HepG2 (cell line): ENCODE data around the gene LCTL. TPM values are rescaled to one million over a fixed set of nuclear protein-coding genes. Genes with fewer than 3 reads are reported as not detected.
A peak's percentile ranks its signal among the peaks of the same experiment; 100 is the strongest.

Source experiments
- CREB1 ChIP-seq, 2 experiments: fragments of 450-650 bp in 1 of 2; IDR thresholded peaks; 2 replicates each; pipeline ENCODE4 v1.6.1; 2016 to 2017; ENCODE audit warnings: control low read depth in 1 of 2, mild to moderate bottlenecking in 1 of 2, missing compliant biosample characterization in 1 of 2, missing genetic modification characterization in 1 of 2
- GPN1 ChIP-seq: sonication (generic); formaldehyde crosslinking; IDR thresholded peaks from 2 replicates; pipeline ENCODE4 v1.5.1; 2020; ENCODE audit warnings: missing genetic modification reagents, borderline replicate concordance
- JUND ChIP-seq: sonication (generic); formaldehyde crosslinking; IDR thresholded peaks from 2 replicates; pipeline ENCODE4 v1.8.0; 2022; ENCODE audit warnings: mild to moderate bottlenecking, missing genetic modification reagents
- MYC ChIP-seq: sonication (generic); formaldehyde crosslinking; IDR thresholded peaks from 2 replicates; pipeline ENCODE4 v1.9.0; 2021; ENCODE audit warnings: missing genetic modification reagents, borderline replicate concordance
- ZNF496 ChIP-seq: sonication (generic); formaldehyde crosslinking; IDR thresholded peaks from 2 replicates; pipeline ENCODE4 v1.8.1; 2023; ENCODE audit warnings: mild to moderate bottlenecking, moderate library complexity, missing genetic modification reagents; ENCODE audit not compliant: insufficient replicate concordance
- polyA plus RNA-seq, 8 experiments: library from polyadenylated mRNA; depleted of rRNA in 3 of 8; stranded (reverse) in 7 of 8; unstranded in 1 of 8; fragments of >200 nt; fragmentation: Illumina TruSeq in 4 of 8; extraction: Trizol in 4 of 8; gene quantifications; 2 replicates each; pipeline versions ENCODE4 v1.2.1 to v1.2.3, GENCODE V29; 2011 to 2016; ENCODE audit warnings: low read depth in 4 of 8, missing spikeins in 1 of 8, mixed read lengths in 1 of 8; ENCODE audit not compliant: insufficient read depth in 1 of 8
- total RNA-seq, 5 experiments: library from RNA; depleted of rRNA; stranded (reverse); fragments of >200 nt; fragmentation: Illumina TruSeq; extraction: Trizol; gene quantifications; 2 replicates each; pipeline ENCODE4 v1.2.3, GENCODE V29; 2016; ENCODE audit warnings: low read depth in 1 of 5
- TF ChIP-seq, protein P1 (sequence below): sonication (generic); formaldehyde crosslinking; IDR thresholded peaks from 2 replicates; pipeline ENCODE4 v1.4.0; 2020; ENCODE audit warnings: mild to moderate bottlenecking, missing genetic modification reagents
- TF ChIP-seq, protein P2 (sequence below): sonication (generic); formaldehyde crosslinking; IDR thresholded peaks from 2 replicates; pipeline ENCODE4 v1.4.0; 2020; ENCODE audit warnings: missing genetic modification reagents, borderline replicate concordance
- TF ChIP-seq, protein P3 (sequence below): fragments of 450-650 bp; IDR thresholded peaks from 2 replicates; pipeline ENCODE4 v1.6.1; 2017; ENCODE audit warnings: mild to moderate bottlenecking
- TF ChIP-seq, protein P4 (sequence below): sonication (generic); formaldehyde crosslinking; IDR thresholded peaks from 2 replicates; pipeline ENCODE4 v1.5.1; 2020; ENCODE audit warnings: missing genetic modification reagents, mild to moderate bottlenecking, borderline replicate concordance

The LCTL gene
- total and polyA plus RNA-seq, 2 of the 13 experiments (the other 11 are each of a cell fraction or from before 2014, with no cell fraction given) = 0.96 to 1.4 TPM

DNA sequence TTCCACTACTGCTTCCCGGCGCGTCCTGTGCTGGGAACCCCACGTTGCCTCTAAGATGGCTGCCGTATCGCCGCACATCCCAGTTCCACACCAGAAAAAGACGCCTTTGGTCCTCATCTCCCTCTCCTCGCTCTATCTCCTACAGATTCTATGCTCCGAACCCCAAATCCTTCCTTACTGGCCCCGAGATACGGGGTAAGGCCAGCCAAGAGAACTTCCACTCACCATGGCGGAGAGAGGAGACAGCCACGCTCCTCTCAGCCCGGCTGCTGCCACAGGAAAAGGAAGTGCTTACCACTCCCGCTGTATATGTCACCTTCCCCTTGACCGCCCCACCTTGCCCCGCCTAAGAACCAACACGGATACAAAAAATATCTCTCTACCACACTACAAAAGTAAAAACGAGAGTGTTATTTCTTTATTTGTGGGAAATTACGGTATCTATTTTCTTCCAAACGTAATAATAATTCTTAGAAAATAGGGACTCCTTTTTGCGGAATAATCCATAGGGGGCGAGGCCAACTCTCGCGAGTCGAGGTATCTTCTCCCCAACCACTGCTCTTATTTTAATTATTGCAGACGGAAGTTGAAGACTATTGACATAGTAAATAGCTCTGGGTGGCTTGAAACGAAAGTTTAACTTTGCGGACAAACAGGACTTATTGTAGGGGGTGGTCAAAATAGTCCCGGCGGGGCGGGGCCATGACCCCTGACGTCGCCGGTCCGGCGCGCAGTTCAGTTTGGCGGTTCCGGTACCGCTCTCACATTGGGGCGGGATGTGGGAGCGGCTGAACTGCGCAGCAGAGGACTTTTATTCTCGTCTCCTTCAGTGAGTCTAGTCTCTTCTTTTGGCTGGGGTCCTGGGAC lies 61.0 kb downstream of the LCTL start, which contains the start of the genes RPL4 and ZWILCH (continued):
- TF ChIP-seq, protein P1, sequence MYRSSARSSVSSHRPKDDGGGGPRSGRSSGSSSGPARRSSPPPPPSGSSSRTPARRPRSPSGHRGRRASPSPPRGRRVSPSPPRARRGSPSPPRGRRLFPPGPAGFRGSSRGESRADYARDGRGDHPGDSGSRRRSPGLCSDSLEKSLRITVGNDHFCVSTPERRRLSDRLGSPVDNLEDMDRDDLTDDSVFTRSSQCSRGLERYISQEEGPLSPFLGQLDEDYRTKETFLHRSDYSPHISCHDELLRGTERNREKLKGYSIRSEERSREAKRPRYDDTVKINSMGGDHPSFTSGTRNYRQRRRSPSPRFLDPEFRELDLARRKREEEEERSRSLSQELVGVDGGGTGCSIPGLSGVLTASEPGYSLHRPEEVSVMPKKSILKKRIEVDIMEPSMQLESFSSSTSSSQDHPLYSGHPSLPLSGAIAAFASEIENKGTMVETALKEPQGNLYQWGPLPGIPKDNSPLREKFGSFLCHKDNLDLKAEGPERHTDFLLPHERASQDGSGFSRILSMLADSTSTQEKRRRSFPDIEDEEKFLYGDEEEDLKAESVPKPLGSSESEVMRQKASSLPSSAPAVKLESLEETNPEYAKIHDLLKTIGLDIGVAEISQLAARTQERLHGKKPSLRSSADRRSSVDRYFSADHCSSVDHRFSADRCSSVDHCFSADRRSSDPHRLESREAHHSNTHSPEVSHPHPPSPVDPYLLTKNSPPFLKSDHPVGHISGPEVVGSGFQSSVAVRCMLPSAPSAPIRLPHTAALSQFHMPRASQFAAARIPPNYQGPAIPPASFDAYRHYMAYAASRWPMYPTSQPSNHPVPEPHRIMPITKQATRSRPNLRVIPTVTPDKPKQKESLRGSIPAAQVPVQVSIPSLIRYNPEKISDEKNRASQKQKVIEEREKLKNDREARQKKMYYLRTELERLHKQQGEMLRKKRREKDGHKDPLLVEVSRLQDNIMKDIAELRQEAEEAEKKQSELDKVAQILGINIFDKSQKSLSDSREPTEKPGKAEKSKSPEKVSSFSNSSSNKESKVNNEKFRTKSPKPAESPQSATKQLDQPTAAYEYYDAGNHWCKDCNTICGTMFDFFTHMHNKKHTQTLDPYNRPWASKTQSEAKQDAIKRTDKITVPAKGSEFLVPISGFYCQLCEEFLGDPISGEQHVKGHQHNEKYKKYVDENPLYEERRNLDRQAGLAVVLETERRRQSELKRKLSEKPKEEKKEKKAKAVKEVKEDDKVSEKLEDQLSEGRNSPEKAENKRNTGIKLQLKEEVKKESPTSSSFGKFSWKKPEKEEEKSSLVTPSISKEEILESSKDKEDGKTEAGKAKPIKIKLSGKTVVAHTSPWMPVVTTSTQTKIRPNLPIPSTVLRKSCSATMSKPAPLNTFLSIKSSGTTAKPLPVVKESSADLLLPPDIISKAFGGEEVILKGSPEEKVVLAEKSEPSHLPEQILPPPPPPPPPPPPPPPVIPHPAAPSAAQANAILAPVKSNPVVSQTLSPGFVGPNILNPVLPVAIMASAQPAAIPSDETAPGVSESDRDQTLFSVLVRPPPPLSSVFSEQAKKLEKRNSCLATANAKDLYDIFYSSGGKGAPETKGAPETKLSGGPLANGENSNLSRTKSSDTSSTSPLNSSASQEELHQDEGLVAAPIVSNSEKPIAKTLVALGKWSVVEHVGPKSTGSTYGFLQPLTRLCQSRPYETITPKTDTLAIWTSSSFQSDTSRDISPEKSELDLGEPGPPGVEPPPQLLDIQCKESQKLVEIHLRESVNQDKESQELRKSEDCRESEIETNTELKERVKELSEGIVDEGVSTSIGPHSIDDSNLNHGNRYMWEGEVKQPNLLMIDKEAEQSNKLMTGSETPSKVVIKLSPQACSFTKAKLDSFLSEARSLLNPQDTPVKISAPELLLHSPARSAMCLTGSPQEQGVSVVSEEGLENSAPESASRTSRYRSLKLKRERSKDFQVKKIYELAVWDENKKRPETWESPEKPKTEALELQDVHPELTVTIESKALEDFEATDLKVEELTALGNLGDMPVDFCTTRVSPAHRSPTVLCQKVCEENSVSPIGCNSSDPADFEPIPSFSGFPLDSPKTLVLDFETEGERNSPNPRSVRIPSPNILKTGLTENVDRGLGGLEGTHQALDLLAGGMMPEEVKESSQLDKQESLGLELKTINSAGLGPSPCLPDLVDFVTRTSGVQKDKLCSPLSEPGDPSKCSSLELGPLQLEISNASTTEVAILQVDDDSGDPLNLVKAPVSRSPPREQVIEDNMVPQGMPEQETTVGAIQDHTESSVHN = no peak
- no peak for TF ChIP-seq ZNF496 (CRISPR knock-in tag)
- TF ChIP-seq, protein P2, sequence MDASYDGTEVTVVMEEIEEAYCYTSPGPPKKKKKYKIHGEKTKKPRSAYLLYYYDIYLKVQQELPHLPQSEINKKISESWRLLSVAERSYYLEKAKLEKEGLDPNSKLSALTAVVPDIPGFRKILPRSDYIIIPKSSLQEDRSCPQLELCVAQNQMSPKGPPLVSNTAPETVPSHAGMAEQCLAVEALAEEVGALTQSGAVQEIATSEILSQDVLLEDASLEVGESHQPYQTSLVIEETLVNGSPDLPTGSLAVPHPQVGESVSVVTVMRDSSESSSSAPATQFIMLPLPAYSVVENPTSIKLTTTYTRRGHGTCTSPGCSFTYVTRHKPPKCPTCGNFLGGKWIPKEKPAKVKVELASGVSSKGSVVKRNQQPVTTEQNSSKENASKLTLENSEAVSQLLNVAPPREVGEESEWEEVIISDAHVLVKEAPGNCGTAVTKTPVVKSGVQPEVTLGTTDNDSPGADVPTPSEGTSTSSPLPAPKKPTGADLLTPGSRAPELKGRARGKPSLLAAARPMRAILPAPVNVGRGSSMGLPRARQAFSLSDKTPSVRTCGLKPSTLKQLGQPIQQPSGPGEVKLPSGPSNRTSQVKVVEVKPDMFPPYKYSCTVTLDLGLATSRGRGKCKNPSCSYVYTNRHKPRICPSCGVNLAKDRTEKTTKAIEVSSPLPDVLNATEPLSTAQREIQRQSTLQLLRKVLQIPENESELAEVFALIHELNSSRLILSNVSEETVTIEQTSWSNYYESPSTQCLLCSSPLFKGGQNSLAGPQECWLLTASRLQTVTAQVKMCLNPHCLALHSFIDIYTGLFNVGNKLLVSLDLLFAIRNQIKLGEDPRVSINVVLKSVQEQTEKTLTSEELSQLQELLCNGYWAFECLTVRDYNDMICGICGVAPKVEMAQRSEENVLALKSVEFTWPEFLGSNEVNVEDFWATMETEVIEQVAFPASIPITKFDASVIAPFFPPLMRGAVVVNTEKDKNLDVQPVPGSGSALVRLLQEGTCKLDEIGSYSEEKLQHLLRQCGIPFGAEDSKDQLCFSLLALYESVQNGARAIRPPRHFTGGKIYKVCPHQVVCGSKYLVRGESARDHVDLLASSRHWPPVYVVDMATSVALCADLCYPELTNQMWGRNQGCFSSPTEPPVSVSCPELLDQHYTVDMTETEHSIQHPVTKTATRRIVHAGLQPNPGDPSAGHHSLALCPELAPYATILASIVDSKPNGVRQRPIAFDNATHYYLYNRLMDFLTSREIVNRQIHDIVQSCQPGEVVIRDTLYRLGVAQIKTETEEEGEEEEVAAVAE = peak; percentile 80; the same call in 1 of the 2 replicates
- TF ChIP-seq MYC (CRISPR knock-in tag) = peak; percentile 97
- TF ChIP-seq, protein P3, sequence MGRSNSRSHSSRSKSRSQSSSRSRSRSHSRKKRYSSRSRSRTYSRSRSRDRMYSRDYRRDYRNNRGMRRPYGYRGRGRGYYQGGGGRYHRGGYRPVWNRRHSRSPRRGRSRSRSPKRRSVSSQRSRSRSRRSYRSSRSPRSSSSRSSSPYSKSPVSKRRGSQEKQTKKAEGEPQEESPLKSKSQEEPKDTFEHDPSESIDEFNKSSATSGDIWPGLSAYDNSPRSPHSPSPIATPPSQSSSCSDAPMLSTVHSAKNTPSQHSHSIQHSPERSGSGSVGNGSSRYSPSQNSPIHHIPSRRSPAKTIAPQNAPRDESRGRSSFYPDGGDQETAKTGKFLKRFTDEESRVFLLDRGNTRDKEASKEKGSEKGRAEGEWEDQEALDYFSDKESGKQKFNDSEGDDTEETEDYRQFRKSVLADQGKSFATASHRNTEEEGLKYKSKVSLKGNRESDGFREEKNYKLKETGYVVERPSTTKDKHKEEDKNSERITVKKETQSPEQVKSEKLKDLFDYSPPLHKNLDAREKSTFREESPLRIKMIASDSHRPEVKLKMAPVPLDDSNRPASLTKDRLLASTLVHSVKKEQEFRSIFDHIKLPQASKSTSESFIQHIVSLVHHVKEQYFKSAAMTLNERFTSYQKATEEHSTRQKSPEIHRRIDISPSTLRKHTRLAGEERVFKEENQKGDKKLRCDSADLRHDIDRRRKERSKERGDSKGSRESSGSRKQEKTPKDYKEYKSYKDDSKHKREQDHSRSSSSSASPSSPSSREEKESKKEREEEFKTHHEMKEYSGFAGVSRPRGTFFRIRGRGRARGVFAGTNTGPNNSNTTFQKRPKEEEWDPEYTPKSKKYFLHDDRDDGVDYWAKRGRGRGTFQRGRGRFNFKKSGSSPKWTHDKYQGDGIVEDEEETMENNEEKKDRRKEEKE = no peak
- TF ChIP-seq, protein P4, sequence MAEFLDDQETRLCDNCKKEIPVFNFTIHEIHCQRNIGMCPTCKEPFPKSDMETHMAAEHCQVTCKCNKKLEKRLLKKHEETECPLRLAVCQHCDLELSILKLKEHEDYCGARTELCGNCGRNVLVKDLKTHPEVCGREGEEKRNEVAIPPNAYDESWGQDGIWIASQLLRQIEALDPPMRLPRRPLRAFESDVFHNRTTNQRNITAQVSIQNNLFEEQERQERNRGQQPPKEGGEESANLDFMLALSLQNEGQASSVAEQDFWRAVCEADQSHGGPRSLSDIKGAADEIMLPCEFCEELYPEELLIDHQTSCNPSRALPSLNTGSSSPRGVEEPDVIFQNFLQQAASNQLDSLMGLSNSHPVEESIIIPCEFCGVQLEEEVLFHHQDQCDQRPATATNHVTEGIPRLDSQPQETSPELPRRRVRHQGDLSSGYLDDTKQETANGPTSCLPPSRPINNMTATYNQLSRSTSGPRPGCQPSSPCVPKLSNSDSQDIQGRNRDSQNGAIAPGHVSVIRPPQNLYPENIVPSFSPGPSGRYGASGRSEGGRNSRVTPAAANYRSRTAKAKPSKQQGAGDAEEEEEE (CRISPR knock-in tag) = no peak
- TF ChIP-seq JUND (CRISPR knock-in tag) = 0 out of 2 replicates have a peak, but pooled peaks have one; percentile 30
- TF ChIP-seq CREB1 (IDR thresholded peaks at IDR 0.05) = no peak
- TF ChIP-seq CREB1 (CRISPR knock-in tag; IDR thresholded peaks at IDR 0.05) = peak; percentile 94
- TF ChIP-seq GPN1 (CRISPR knock-in tag) = no peak
